Left ventricle myocardium inferior (tissue), 1 donor: ENCODE results near the gene LIN54. TPM values are rescaled to one million over a fixed set of nuclear protein-coding genes. Genes with fewer than 3 reads are reported as not detected.
"Not testable (repeated sequence)": the region's sequence is repeated elsewhere in the genome, so short reads cannot be mapped to it uniquely, and the experiment has no call there.

ENCODE experiments used
- DNase-seq: peaks from one replicate; pipeline ENCODE4 v3.0.0-alpha.2; 2020
- H3K27ac ChIP-seq: fragments of 200-600 bp; replicated peaks from 2 replicates; pipeline ENCODE4 v1.8.0; 2021
- H3K27me3 ChIP-seq: fragments of 200-600 bp; 2 replicates; pipeline ENCODE4 v1.8.0; 2021; ENCODE audit warnings: low read depth
- H3K36me3 ChIP-seq: fragments of 200-600 bp; 2 replicates; pipeline ENCODE4 v1.8.0; 2021
- H3K4me1 ChIP-seq: fragments of 200-600 bp; 2 replicates; pipeline ENCODE4 v1.8.0; 2021
- H3K4me3 ChIP-seq: fragments of 200-600 bp; 2 replicates; pipeline ENCODE4 v1.8.0; 2021; ENCODE audit warnings: mild to moderate bottlenecking, moderate library complexity
- H3K9me3 ChIP-seq: fragments of 200-600 bp; replicated peaks from 2 replicates; pipeline ENCODE4 v1.8.0; 2021
- intact Hi-C: fragments of 100-400 bp; cut with micrococcal nuclease; formaldehyde crosslinking; loops from one replicate; pipeline ENCODE4 v1.11.0; 2022
- long read RNA-seq: library from polyadenylated mRNA; unstranded; transcript quantifications from one replicate; pipeline ENCODE4 v2.0.0, GENCODE V29; 2021
- total RNA-seq: library from RNA; stranded (reverse); fragmentation: NEBNext Ultra II Directional; extraction: Animal tissue kit (Norgen Biotek cat#: 25700); gene quantifications from one replicate; pipeline ENCODE4 v1.2.1, GENCODE V29; 2021
- TF ChIP-seq, protein P1 (sequence below): fragments of 200-600 bp; IDR thresholded peaks from 2 replicates; pipeline ENCODE4 v1.8.0; 2021; ENCODE audit warnings: antibody characterized with exemption, mild to moderate bottlenecking, borderline replicate concordance
- donor health status: DM: no; HTN: yes; CAD: no; lungs with severe emphysema.

Gene LIN54
- 6.2 TPM for total RNA-seq
- long read RNA-seq, full-length matches to known transcripts: 4 of 10 reads
- long read RNA-seq, partial matches to known transcripts: 1 of 10 reads
- long read RNA-seq, other reads (novel, unspliced or antisense): 5 of 10 reads

GRCh38 chr4:83010522-83011318, at the start of gene LIN54:
TSS of gene LIN54 (minus strand) at chr4:83010823. CDS start at chr4:82984844, 25,979 bp downstream.
- DNase-seq: peak; percentile 81
- Histone ChIP-seq H3K4me3 (peak within 1 kb of the TSS; percentile 97), H3K4me1 (peaks cover 44% of the 10 kb centered on the region), H3K27ac (peak within 1 kb of the TSS; percentile 87), H3K27me3 (no peaks in the 10 kb centered on the region), H3K9me3 (no peaks in the 10 kb centered on the region), H3K36me3 (no peaks in the 10 kb centered on the region)
- intact Hi-C loops: no loop called here
- TF ChIP-seq, protein P1, sequence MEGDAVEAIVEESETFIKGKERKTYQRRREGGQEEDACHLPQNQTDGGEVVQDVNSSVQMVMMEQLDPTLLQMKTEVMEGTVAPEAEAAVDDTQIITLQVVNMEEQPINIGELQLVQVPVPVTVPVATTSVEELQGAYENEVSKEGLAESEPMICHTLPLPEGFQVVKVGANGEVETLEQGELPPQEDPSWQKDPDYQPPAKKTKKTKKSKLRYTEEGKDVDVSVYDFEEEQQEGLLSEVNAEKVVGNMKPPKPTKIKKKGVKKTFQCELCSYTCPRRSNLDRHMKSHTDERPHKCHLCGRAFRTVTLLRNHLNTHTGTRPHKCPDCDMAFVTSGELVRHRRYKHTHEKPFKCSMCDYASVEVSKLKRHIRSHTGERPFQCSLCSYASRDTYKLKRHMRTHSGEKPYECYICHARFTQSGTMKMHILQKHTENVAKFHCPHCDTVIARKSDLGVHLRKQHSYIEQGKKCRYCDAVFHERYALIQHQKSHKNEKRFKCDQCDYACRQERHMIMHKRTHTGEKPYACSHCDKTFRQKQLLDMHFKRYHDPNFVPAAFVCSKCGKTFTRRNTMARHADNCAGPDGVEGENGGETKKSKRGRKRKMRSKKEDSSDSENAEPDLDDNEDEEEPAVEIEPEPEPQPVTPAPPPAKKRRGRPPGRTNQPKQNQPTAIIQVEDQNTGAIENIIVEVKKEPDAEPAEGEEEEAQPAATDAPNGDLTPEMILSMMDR: no peak

DNA sequence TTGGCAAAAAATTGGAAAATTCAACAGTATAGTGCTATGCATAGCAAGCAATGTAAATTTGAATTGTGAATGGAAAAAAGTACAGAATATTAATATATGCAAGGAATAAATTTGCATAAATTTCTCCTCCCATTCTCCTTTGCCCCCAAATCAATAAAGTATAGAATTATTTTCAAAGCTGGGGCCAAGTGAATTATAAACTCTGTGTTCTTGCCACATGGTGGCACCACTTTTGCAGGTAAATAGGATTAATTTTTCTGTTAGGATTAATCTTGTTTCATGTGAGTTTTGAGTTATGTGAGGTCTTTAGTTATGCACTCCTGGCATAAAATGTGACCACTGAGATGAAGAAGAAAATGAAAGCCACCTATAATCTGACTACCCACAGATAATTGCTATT, 44.3 kb upstream of the LIN54 start:
- intact Hi-C loops: loop anchor here (10.0 kb wide), 1 partner anchor 210 kb away; no protein-coding TSS in a partner anchor
- Histone ChIP-seq H3K27me3 (no peaks in the 10 kb centered on the region), H3K27ac (no peak overlapping the region), H3K9me3 (no peaks in the 10 kb centered on the region), H3K36me3 (peaks cover 81% of the 10 kb centered on the region), H3K4me3 (no peak overlapping the region), H3K4me1 (no peaks in the 10 kb centered on the region)
- no peak for DNase-seq
- TF ChIP-seq, protein P1: peak; percentile 22

DNA sequence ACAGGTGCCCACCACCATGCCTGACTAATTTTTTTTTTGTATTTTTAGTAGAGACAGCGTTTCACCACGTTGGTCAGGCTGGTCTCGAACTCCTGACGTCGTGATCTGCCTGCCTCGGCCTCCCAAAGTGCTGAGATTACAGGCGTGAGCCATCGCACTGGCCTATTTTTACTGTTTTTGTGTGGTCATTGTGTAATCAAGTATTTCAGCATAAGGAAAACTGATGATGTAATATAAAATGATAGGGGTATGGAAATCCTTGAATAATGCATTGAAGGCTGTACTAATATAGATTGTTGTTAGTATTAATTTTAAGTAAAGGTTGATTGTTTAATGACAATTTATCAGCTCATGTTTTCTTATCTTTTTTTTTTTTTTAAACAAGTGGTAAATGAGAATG, 38.2 kb upstream of the LIN54 start:
- H3K4me3 ChIP-seq, H3K27me3 ChIP-seq, H3K27ac ChIP-seq, DNase-seq, H3K4me1 ChIP-seq, intact Hi-C loops, H3K9me3 ChIP-seq: not testable (repeated sequence)
- peaks cover 48% of the 10 kb centered on the region for H3K36me3 ChIP-seq

DNA sequence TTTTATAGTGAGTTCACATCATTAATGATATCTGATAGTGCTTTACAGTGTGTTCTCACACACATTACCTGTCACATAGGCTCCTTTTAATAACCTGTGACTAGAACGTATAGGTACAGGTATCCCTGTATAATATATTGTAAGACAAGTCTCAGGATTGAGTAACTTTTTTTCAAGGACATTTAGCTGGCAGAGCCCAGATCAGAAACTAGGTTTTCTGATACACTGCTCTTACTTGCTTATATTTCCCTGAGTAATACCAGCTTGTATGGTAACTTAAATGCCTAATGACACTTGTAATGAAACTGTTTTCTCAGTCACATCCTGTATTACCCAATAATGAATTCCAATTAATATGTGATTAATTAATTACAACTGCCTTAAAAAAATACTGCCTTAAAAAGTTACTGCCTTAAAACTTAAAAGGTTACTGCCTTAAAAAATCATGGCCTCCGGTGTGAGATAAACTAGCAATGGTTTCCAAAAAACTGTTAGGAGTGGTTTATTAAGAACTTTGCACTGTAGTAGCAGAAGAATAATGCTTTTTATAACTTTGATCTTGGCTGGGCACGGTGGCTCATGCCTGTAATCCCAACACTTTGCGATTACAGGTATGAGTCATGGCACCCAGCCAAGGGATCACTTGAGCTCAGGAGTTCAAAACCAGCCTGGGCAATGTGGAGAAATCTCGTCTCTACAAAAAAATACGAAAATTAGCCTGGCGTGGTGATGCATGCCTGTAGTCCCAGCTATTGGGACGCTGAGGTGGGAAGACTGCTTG, 36.3 kb upstream of the LIN54 start:
- intact Hi-C loops: no loop called here
- Histone ChIP-seq H3K4me3 (no peak overlapping the region), H3K36me3 (peaks cover 32% of the 10 kb centered on the region), H3K9me3 (no peaks in the 10 kb centered on the region), H3K4me1 (peaks cover 8% of the 10 kb centered on the region), H3K27ac (no peak overlapping the region), H3K27me3 (no peaks in the 10 kb centered on the region)
- no peak for DNase-seq
- TF ChIP-seq, protein P1: no peak

- Histone ChIP-seq H3K27me3 (no peaks in the 10 kb centered on the region), H3K27ac (no peak overlapping the region), H3K4me3 (no peak overlapping the region), H3K9me3 (no peaks in the 10 kb centered on the region), H3K36me3 (peaks cover 4% of the 10 kb centered on the region), H3K4me1 (peaks cover 32% of the 10 kb centered on the region)
- intact Hi-C loops: loop anchor here (5.0 kb wide), 1 partner anchor 112 kb away; no protein-coding TSS in a partner anchor
- no peak for DNase-seq
- TF ChIP-seq, protein P1: no peak
These were observed 33.3 kb upstream of the LIN54 start for GRCh38 chr4:83043801-83044407.

GRCh38 chr4:83043157-83043556, 32.5 kb upstream of the LIN54 start:
- not testable (repeated sequence) for H3K4me3 ChIP-seq, H3K36me3 ChIP-seq, H3K27ac ChIP-seq, H3K9me3 ChIP-seq, H3K27me3 ChIP-seq, DNase-seq
- peaks cover 32% of the 10 kb centered on the region for H3K4me1 ChIP-seq
- intact Hi-C loops: loop anchor here (5.0 kb wide), 1 partner anchor 111 kb away; no protein-coding TSS in a partner anchor
